HEK293 (cell line): ENCODE data around the gene CAPS.
A peak's percentile ranks its signal among the peaks of the same experiment; 100 is the strongest.

Source experiments
- BCL6B ChIP-seq: fragments of 450-650 bp; formaldehyde crosslinking; IDR thresholded peaks from 2 replicates; pipeline ENCODE4 v1.5.1; 2017; ENCODE audit warnings: missing biosample characterization, missing genetic modification characterization
- HIC1 ChIP-seq: fragments of 450-650 bp; formaldehyde crosslinking; IDR thresholded peaks from 2 replicates; pipeline ENCODE4 v1.5.1; 2016; ENCODE audit warnings: missing biosample characterization, missing genetic modification characterization
- HOXD13 ChIP-seq: sonication (generic); formaldehyde crosslinking; IDR thresholded peaks from 2 replicates; pipeline ENCODE4 v1.8.0; 2022; ENCODE audit warnings: missing genetic modification reagents, borderline replicate concordance
- KLF10 ChIP-seq: fragments of 450-650 bp; IDR thresholded peaks from 2 replicates; pipeline ENCODE4 v1.5.1; 2018; ENCODE audit warnings: missing biosample characterization, mild to moderate bottlenecking, missing genetic modification characterization
- ZNF121 ChIP-seq: fragments of 450-650 bp; formaldehyde crosslinking; IDR thresholded peaks from 2 replicates; pipeline ENCODE4 v1.5.1; 2016; ENCODE audit warnings: missing biosample characterization, missing genetic modification characterization
- ZNF221 ChIP-seq: fragments of 450-650 bp; formaldehyde crosslinking; IDR thresholded peaks from 2 replicates; pipeline ENCODE4 v1.5.1; 2017; ENCODE audit warnings: missing biosample characterization, missing genetic modification characterization, borderline replicate concordance
- ZNF24 ChIP-seq: fragments of 450-650 bp; formaldehyde crosslinking; IDR thresholded peaks from 2 replicates; pipeline ENCODE4 v1.5.1; 2016; ENCODE audit warnings: missing biosample characterization, missing genetic modification characterization
- ZNF776 ChIP-seq: fragments of 450-650 bp; formaldehyde crosslinking; IDR thresholded peaks from 2 replicates; pipeline ENCODE4 v1.5.0; 2017; ENCODE audit warnings: missing biosample characterization, missing genetic modification characterization, borderline replicate concordance
- ZNF785 ChIP-seq: fragments of 450-650 bp; formaldehyde crosslinking; IDR thresholded peaks from 2 replicates; pipeline ENCODE4 v1.5.1; 2016; ENCODE audit warnings: missing biosample characterization, missing genetic modification characterization
- ZSCAN4 ChIP-seq: fragments of 450-650 bp; formaldehyde crosslinking; IDR thresholded peaks from 2 replicates; pipeline ENCODE4 v1.5.1; 2017; ENCODE audit warnings: missing biosample characterization, missing genetic modification characterization
- TF ChIP-seq, protein P1 (sequence below): fragments of 450-650 bp; formaldehyde crosslinking; IDR thresholded peaks from 2 replicates; pipeline ENCODE4 v1.5.1; 2016; ENCODE audit warnings: missing biosample characterization, missing genetic modification characterization
- TF ChIP-seq, protein P2 (sequence below): fragments of 450-650 bp; formaldehyde crosslinking; IDR thresholded peaks from 2 replicates; pipeline ENCODE4 v1.5.1; 2016; ENCODE audit warnings: missing biosample characterization, missing genetic modification characterization

DNA sequence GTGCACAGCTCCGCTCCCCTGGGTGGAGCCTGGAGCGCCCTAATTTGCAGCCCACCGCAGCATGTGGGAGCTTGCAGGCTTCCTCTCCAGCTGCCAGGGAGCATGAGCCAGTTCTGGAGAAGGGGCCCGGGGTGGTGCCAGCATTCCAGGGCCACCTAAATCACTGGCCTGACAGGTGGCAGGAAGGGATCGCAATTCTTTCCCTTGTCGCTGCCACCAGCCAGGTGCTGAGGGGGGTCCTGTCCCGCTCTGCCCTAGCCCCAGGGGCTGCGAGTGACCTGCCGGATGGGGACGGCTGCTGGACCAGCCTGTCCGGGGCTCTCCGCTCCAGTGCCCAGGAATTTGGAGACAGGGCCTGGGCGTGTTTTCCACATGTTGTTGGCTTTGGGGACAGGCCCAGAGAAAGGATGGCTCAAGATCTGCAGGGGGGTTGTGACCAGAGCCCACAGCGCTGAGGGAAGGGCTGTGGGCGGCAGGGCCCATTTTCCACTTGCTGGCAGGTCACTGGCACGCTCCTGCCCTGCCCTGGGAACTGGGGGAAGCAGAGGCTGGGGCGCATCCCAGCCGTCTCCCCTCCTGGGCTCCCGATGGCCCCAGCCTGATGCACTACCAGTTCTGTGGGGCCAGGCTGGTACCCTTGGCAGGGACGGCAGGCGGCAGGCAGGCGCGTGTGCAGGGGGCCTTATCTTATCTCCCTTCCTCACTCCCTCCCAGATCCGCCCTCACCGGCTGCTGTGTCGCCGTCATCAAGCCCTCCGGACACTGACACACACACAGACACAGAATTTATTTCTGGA lies 19.9 kb upstream of the CAPS start:
- TF ChIP-seq, protein P1, sequence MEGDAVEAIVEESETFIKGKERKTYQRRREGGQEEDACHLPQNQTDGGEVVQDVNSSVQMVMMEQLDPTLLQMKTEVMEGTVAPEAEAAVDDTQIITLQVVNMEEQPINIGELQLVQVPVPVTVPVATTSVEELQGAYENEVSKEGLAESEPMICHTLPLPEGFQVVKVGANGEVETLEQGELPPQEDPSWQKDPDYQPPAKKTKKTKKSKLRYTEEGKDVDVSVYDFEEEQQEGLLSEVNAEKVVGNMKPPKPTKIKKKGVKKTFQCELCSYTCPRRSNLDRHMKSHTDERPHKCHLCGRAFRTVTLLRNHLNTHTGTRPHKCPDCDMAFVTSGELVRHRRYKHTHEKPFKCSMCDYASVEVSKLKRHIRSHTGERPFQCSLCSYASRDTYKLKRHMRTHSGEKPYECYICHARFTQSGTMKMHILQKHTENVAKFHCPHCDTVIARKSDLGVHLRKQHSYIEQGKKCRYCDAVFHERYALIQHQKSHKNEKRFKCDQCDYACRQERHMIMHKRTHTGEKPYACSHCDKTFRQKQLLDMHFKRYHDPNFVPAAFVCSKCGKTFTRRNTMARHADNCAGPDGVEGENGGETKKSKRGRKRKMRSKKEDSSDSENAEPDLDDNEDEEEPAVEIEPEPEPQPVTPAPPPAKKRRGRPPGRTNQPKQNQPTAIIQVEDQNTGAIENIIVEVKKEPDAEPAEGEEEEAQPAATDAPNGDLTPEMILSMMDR, result no peak
- TF ChIP-seq ZSCAN4, result no peak
- no peak for TF ChIP-seq ZNF24 (tag by site-specific recombination)
- no peak for TF ChIP-seq ZNF221 (tag by site-specific recombination)
- no peak for TF ChIP-seq HOXD13 (CRISPR knock-in tag)
- TF ChIP-seq BCL6B (tag by site-specific recombination), result no peak
- TF ChIP-seq ZNF121 (tag by site-specific recombination), result no peak
- no peak for TF ChIP-seq KLF10 (tag by site-specific recombination)
- 0 out of 2 replicates have a peak, but pooled peaks have one; percentile 16 for TF ChIP-seq HIC1
- no peak for TF ChIP-seq ZNF785 (tag by site-specific recombination)
- TF ChIP-seq ZNF776 (tag by site-specific recombination), result no peak
- TF ChIP-seq, protein P2, sequence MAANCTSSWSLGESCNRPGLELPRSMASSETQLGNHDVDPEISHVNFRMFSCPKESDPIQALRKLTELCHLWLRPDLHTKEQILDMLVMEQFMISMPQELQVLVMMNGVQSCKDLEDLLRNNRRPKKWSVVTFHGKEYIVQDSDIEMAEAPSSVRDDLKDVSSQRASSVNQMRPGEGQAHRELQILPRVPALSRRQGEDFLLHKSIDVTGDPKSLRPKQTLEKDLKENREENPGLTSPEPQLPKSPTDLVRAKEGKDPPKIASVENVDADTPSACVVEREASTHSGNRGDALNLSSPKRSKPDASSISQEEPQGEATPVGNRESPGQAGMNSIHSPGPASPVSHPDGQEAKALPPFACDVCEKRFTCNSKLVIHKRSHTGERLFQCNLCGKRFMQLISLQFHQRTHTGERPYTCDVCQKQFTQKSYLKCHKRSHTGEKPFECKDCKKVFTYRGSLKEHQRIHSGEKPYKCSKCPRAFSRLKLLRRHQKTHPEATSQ (tag by site-specific recombination), result no peak
